ENCODE data around the gene ITPKB.

ITPKB gene

GRCh38 chr1:226706684-226707083 lies 32.4 kb downstream of the ITPKB start:
- DNase-seq (ENCODE audit: low read depth), result no peak
- H3K4me3 ChIP-seq (replicated peaks; ENCODE audit: low read depth, low read length), result no peak overlapping the region
- no peak for TF ChIP-seq CTCF (IDR thresholded peaks at IDR 0.05; ENCODE audit: low read length, missing control alignments)

GRCh38 chr1:226704169-226704937 lies 34.7 kb downstream of the ITPKB start:
- TF ChIP-seq CTCF (IDR thresholded peaks at IDR 0.05; ENCODE audit: low read length, missing control alignments), result no peak
- DNase-seq (ENCODE audit: low read depth), result no peak
- no peak overlapping the region for H3K4me3 ChIP-seq (replicated peaks; ENCODE audit: low read depth, low read length)

- peak; percentile 56 for DNase-seq (ENCODE audit: low read depth)
- no peak for TF ChIP-seq CTCF (IDR thresholded peaks at IDR 0.05; ENCODE audit: low read length, missing control alignments)
- peak overlapping the region; percentile 57 for H3K4me3 ChIP-seq (replicated peaks; ENCODE audit: low read depth, low read length)
Observed at GRCh38 chr1:226702957-226703831, 35.9 kb downstream of the ITPKB start.

- DNase-seq (ENCODE audit: low read depth), result peak; percentile 53
- H3K4me3 ChIP-seq (replicated peaks; ENCODE audit: low read depth, low read length), result peak overlapping the region; percentile 57
- TF ChIP-seq CTCF (IDR thresholded peaks at IDR 0.05; ENCODE audit: low read length, missing control alignments), result no peak
Observed at GRCh38 chr1:226702318-226702956, 36.6 kb downstream of the ITPKB start.

GRCh38 chr1:226700861-226701260 lies 38.2 kb downstream of the ITPKB start:
- no peak overlapping the region for H3K4me3 ChIP-seq (replicated peaks; ENCODE audit: low read depth, low read length)
- no peak for TF ChIP-seq CTCF (IDR thresholded peaks at IDR 0.05; ENCODE audit: low read length, missing control alignments)
- DNase-seq (ENCODE audit: low read depth), result no peak

GRCh38 chr1:226699166-226699565 lies 39.9 kb downstream of the ITPKB start:
- TF ChIP-seq CTCF (IDR thresholded peaks at IDR 0.05; ENCODE audit: low read length, missing control alignments), result no peak
- no peak overlapping the region for H3K4me3 ChIP-seq (replicated peaks; ENCODE audit: low read depth, low read length)
- no peak for DNase-seq (ENCODE audit: low read depth)
